Trophoblast cell (in vitro differentiated cells and primary cell): ENCODE measurements around the gene FRAS1.

ENCODE experiments used
- DNase-seq, 2 donors: peaks; one replicate each; pipeline ENCODE4 v3.0.0-alpha.2; 2016
- H2AFZ ChIP-seq: 2 replicates; pipeline ENCODE4 v1.6.1; 2013; ENCODE audit warnings: low read length, moderate library complexity, mild to moderate bottlenecking; ENCODE audit not compliant: insufficient read depth, poor library complexity
- H2AK5ac ChIP-seq: 2 replicates; pipeline ENCODE4 v1.6.1; 2013; ENCODE audit warnings: mild to moderate bottlenecking, low read length
- H2BK120ac ChIP-seq: 2 replicates; pipeline ENCODE4 v1.6.1; 2013; ENCODE audit warnings: low read length, mild to moderate bottlenecking, moderate library complexity; ENCODE audit not compliant: insufficient read depth, poor library complexity
- H2BK12ac ChIP-seq: 2 replicates; pipeline ENCODE4 v1.6.1; 2013; ENCODE audit warnings: mild to moderate bottlenecking, low read length, moderate library complexity
- H2BK5ac ChIP-seq: 2 replicates; pipeline ENCODE4 v1.6.1; 2013; ENCODE audit warnings: low read length, low read depth, moderate library complexity, mild to moderate bottlenecking; ENCODE audit not compliant: poor library complexity
- H3K14ac ChIP-seq: 2 replicates; pipeline ENCODE4 v1.6.1; 2013; ENCODE audit warnings: mild to moderate bottlenecking, low read length
- H3K18ac ChIP-seq: 2 replicates; pipeline ENCODE4 v1.6.1; 2013; ENCODE audit warnings: mild to moderate bottlenecking, low read length
- H3K23ac ChIP-seq: 2 replicates; pipeline ENCODE4 v1.6.1; 2013; ENCODE audit warnings: low read length
- H3K27ac ChIP-seq: 2 replicates; pipeline ENCODE4 v1.5.1; 2013; ENCODE audit warnings: low read depth, mild to moderate bottlenecking, inconsistent platforms, low read length, moderate library complexity
- H3K27me3 ChIP-seq: 2 replicates; pipeline ENCODE4 v1.6.1; 2013; ENCODE audit warnings: inconsistent platforms, mild to moderate bottlenecking, low read length, moderate library complexity; ENCODE audit not compliant: insufficient read depth
- H3K36me3 ChIP-seq, 2 experiments: 1 replicate in 1 of 2; 2 replicates in 1 of 2; pipeline ENCODE4 v1.6.1; 2013; ENCODE audit warnings: low read length in 2 of 2, mild to moderate bottlenecking in 2 of 2, moderate library complexity in 1 of 2; ENCODE audit not compliant: insufficient read depth in 2 of 2, control insufficient read depth in 1 of 2
- H3K4ac ChIP-seq: 2 replicates; pipeline ENCODE4 v1.6.1; 2013; ENCODE audit warnings: low read depth, mild to moderate bottlenecking, low read length, moderate library complexity
- H3K4me1 ChIP-seq, 2 experiments: 1 replicate in 1 of 2; 2 replicates in 1 of 2; pipeline ENCODE4 v1.6.1; 2013; ENCODE audit warnings: low read length in 2 of 2, mild to moderate bottlenecking in 2 of 2, moderate library complexity in 1 of 2; ENCODE audit not compliant: insufficient read depth in 2 of 2, control insufficient read depth in 1 of 2
- H3K4me2 ChIP-seq: 2 replicates; pipeline ENCODE4 v1.6.1; 2013; ENCODE audit warnings: inconsistent platforms, mild to moderate bottlenecking, low read length, moderate library complexity
- H3K4me3 ChIP-seq: 2 replicates; pipeline ENCODE4 v1.5.1; 2013; ENCODE audit warnings: mild to moderate bottlenecking, low read depth, low read length, inconsistent platforms
- H3K79me1 ChIP-seq: one replicate; pipeline ENCODE4 v1.6.1; 2013; ENCODE audit warnings: low read length
- H3K79me2 ChIP-seq: 2 replicates; pipeline ENCODE4 v1.6.1; 2013; ENCODE audit warnings: low read length, mild to moderate bottlenecking; ENCODE audit not compliant: control insufficient read depth, insufficient read depth, poor library complexity
- H3K9ac ChIP-seq: 2 replicates; pipeline ENCODE4 v1.6.1; 2013; ENCODE audit warnings: mild to moderate bottlenecking, low read length
- H3K9me3 ChIP-seq: 2 replicates; pipeline ENCODE4 v1.6.1; 2013; ENCODE audit warnings: low read depth, mild to moderate bottlenecking, control low read depth, inconsistent platforms, low read length; ENCODE audit not compliant: insufficient read depth
- H4K12ac ChIP-seq: 2 replicates; pipeline ENCODE4 v1.6.1; 2013; ENCODE audit warnings: low read depth, mild to moderate bottlenecking, low read length, moderate library complexity
- H4K8ac ChIP-seq: 2 replicates; pipeline ENCODE4 v1.6.1; 2013; ENCODE audit warnings: low read depth, mild to moderate bottlenecking, low read length, moderate library complexity
- H4K91ac ChIP-seq: one replicate; pipeline ENCODE4 v1.6.1; 2013; ENCODE audit warnings: low read depth, mild to moderate bottlenecking, low read length, moderate library complexity
- WGBS: extraction: QIAGEN DNeasy Blood & Tissue Kit; methylation state at CpG from one replicate; pipeline ENCODE4 v1.1.7; 2013; ENCODE audit warnings: missing lambda C conversion rate; ENCODE audit not compliant: insufficient read length, insufficient coverage; ENCODE audit errors: extremely low coverage; 5-methylcytosine and 5-hydroxymethylcytosine counted together

The FRAS1 gene

GRCh38 chr4:78424461-78424860 lies 367.3 kb downstream of the FRAS1 start:
- H3K14ac ChIP-seq: no peak overlapping the region
- no peaks in the 10 kb centered on the region for H3K79me1 ChIP-seq
- no peak overlapping the region for H2BK12ac ChIP-seq
- no peak overlapping the region for H3K23ac ChIP-seq
- H2BK5ac ChIP-seq: no peak overlapping the region
- H4K8ac ChIP-seq: no peak overlapping the region
- no peak overlapping the region for H2AFZ ChIP-seq
- no peak for DNase-seq
- H3K9me3 ChIP-seq: no peaks in the 10 kb centered on the region
- H2AK5ac ChIP-seq: no peak overlapping the region
- H3K18ac ChIP-seq: no peak overlapping the region
- H3K27me3 ChIP-seq: no peaks in the 10 kb centered on the region
- H3K79me2 ChIP-seq: no peaks in the 10 kb centered on the region
- H3K4me1 ChIP-seq: no peaks in the 10 kb centered on the region
- no peak overlapping the region for H3K27ac ChIP-seq
- no peak overlapping the region for H3K4me3 ChIP-seq
- H4K91ac ChIP-seq: no peak overlapping the region
- H2BK120ac ChIP-seq: no peak overlapping the region
- H3K4ac ChIP-seq: no peak overlapping the region
- H3K9ac ChIP-seq: no peak overlapping the region
- no peak overlapping the region for H3K4me2 ChIP-seq
- no peak overlapping the region for H4K12ac ChIP-seq
- peaks cover 23 to 42% of the 10 kb centered on the region in 2 experiments for H3K36me3 ChIP-seq

- H4K91ac ChIP-seq: no peak overlapping the region
- no peak overlapping the region for H2AFZ ChIP-seq
- H3K4me3 ChIP-seq: no peak overlapping the region
- no peak overlapping the region for H3K4me2 ChIP-seq
- no peaks in the 10 kb centered on the region for H3K27me3 ChIP-seq
- no peak overlapping the region for H2BK120ac ChIP-seq
- no peak overlapping the region for H3K23ac ChIP-seq
- H3K18ac ChIP-seq: no peak overlapping the region
- H4K8ac ChIP-seq: no peak overlapping the region
- H4K12ac ChIP-seq: no peak overlapping the region
- no peak overlapping the region for H2BK12ac ChIP-seq
- no peak for DNase-seq
- no peaks in the 10 kb centered on the region for H3K79me1 ChIP-seq
- H3K27ac ChIP-seq: no peak overlapping the region
- no peak overlapping the region for H2BK5ac ChIP-seq
- WGBS: no CpG with 5 or more reads among the region's 2 CpGs
- no peaks in the 10 kb centered on the region for H3K9me3 ChIP-seq
- H3K36me3 ChIP-seq: peaks cover 17 to 39% of the 10 kb centered on the region in 2 experiments
- no peaks in the 10 kb centered on the region for H3K79me2 ChIP-seq
- H2AK5ac ChIP-seq: no peak overlapping the region
- H3K4me1 ChIP-seq: no peaks in the 10 kb centered on the region
- H3K9ac ChIP-seq: no peak overlapping the region
- H3K14ac ChIP-seq: no peak overlapping the region
- no peak overlapping the region for H3K4ac ChIP-seq
These were observed 369.8 kb downstream of the FRAS1 start for GRCh38 chr4:78426972-78427371.

- Histone ChIP-seq H3K18ac (no peak overlapping the region), H2BK5ac (no peak overlapping the region), H2AFZ (no peak overlapping the region), H3K9me3 (no peaks in the 10 kb centered on the region), H3K4me2 (no peak overlapping the region), H3K27ac (no peak overlapping the region), H2BK12ac (no peak overlapping the region), H3K79me1 (no peaks in the 10 kb centered on the region), H3K79me2 (no peaks in the 10 kb centered on the region), H4K8ac (no peak overlapping the region), H2AK5ac (no peak overlapping the region), H4K91ac (no peak overlapping the region), H3K27me3 (no peaks in the 10 kb centered on the region), H3K4me1 (peaks cover 3% of the 10 kb centered on the region in 2 experiments), H4K12ac (no peak overlapping the region), H3K14ac (no peak overlapping the region), H3K4ac (no peak overlapping the region), H3K9ac (no peak overlapping the region), H3K36me3 (peaks cover 15 to 30% of the 10 kb centered on the region in 2 experiments), H2BK120ac (no peak overlapping the region), H3K23ac (no peak overlapping the region), H3K4me3 (no peak overlapping the region)
- WGBS: no CpG with 5 or more reads among the region's 6 CpGs
- no peak for DNase-seq
These were observed 371.9 kb downstream of the FRAS1 start for GRCh38 chr4:78428996-78429395.

GRCh38 chr4:78432896-78433295 lies 375.8 kb downstream of the FRAS1 start:
- no peak overlapping the region for H4K12ac ChIP-seq
- no peak overlapping the region for H2BK12ac ChIP-seq
- H3K4me1 ChIP-seq: peaks cover 3 to 5% of the 10 kb centered on the region in 2 experiments
- no peaks in the 10 kb centered on the region for H3K79me1 ChIP-seq
- H3K9me3 ChIP-seq: no peaks in the 10 kb centered on the region
- H3K4ac ChIP-seq: no peak overlapping the region
- H2BK5ac ChIP-seq: no peak overlapping the region
- H4K8ac ChIP-seq: no peak overlapping the region
- no peak overlapping the region for H3K18ac ChIP-seq
- no peaks in the 10 kb centered on the region for H3K27me3 ChIP-seq
- H3K23ac ChIP-seq: no peak overlapping the region
- no peak overlapping the region for H3K14ac ChIP-seq
- no peaks in the 10 kb centered on the region for H3K79me2 ChIP-seq
- no peak overlapping the region for H2BK120ac ChIP-seq
- H3K9ac ChIP-seq: no peak overlapping the region
- no peak overlapping the region for H2AK5ac ChIP-seq
- no peak overlapping the region for H3K4me3 ChIP-seq
- H2AFZ ChIP-seq: no peak overlapping the region
- H3K36me3 ChIP-seq: peaks cover 10 to 19% of the 10 kb centered on the region in 2 experiments
- no peak overlapping the region for H4K91ac ChIP-seq
- peak overlapping the region; percentile 8 for H3K27ac ChIP-seq
- H3K4me2 ChIP-seq: no peak overlapping the region
- DNase-seq: peak; percentile 33 to 52
